ENCODE data around the gene AKAP6. TPM values are rescaled to one million over a fixed set of nuclear protein-coding genes. Genes with fewer than 3 reads are reported as not detected.

The AKAP6 gene
- total and polyA plus RNA-seq, 12 donors: 0.71 to 24.7 (median 8.1) TPM

DNA sequence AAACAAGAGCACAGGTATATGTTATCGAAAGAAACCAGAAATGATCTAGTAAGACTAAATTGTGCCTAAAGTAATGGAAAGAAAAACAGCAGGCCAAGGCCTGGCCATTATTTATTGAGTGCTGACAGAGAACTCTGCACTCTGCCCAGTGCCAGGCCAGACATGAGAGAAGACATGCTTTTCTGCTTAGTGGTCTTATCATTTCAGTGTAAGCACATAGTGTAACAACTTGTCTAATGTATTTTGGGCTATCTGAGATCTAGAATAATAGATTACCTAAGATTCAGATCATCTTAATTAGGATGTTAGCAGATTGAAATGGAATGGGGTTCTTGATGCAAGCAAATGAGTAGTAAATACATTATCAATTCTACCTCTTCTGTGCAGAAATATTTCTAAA is 278.3 kb downstream of the AKAP6 start:
- intact Hi-C loops (cut with DNase I): no loop called here
- H3K9me3 ChIP-seq (replicated peaks in 1 of 3): no peaks in the 10 kb centered on the region
- no peak for DNase-seq
- peaks cover 0 to 16% of the 10 kb centered on the region in 2 donors for H3K4me1 ChIP-seq (replicated peaks in 1 of 2)
- TF ChIP-seq, protein P1, sequence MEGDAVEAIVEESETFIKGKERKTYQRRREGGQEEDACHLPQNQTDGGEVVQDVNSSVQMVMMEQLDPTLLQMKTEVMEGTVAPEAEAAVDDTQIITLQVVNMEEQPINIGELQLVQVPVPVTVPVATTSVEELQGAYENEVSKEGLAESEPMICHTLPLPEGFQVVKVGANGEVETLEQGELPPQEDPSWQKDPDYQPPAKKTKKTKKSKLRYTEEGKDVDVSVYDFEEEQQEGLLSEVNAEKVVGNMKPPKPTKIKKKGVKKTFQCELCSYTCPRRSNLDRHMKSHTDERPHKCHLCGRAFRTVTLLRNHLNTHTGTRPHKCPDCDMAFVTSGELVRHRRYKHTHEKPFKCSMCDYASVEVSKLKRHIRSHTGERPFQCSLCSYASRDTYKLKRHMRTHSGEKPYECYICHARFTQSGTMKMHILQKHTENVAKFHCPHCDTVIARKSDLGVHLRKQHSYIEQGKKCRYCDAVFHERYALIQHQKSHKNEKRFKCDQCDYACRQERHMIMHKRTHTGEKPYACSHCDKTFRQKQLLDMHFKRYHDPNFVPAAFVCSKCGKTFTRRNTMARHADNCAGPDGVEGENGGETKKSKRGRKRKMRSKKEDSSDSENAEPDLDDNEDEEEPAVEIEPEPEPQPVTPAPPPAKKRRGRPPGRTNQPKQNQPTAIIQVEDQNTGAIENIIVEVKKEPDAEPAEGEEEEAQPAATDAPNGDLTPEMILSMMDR (IDR thresholded peaks at IDR 0.05): no peak
- no peak for TF ChIP-seq POLR2A (IDR thresholded peaks at IDR 0.05)
- H3K36me3 ChIP-seq (replicated peaks in 1 of 2): no peaks in the 10 kb centered on the region
- H3K27ac ChIP-seq: no peak overlapping the region
- no peaks in the 10 kb centered on the region for H3K27me3 ChIP-seq
- no peak overlapping the region for H3K4me3 ChIP-seq
- WGBS, 4 donors: 67 to 88% (median 82%) methylated on average over 1 of the region's 1 CpG

DNA sequence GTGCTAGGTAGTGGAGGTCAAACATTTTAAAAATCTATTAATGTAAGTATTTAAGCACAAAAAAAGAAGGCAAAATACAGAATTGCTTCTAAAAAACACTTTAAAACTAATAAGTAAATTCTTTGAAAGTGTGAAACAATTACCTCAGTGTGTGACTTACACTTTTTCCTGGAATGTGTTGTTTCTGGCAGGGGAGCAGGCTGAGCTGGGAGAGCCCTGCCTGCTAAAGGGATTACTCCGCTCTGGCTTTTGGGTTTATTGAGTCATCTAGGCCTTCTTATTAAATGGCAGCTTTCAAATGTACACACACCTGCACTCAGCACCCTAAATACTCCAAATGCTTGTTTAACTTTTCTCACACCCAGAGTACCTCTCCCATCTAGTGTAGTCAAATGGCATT is 279.8 kb downstream of the AKAP6 start:
- H3K27me3 ChIP-seq: no peaks in the 10 kb centered on the region
- 82 to 98% (median 88%) methylated on average over 1 of the region's 1 CpG for WGBS, 4 donors
- no peak for DNase-seq
- no peaks in the 10 kb centered on the region for H3K36me3 ChIP-seq (replicated peaks in 1 of 2)
- H3K4me3 ChIP-seq: no peak overlapping the region
- no peaks in the 10 kb centered on the region for H3K9me3 ChIP-seq (replicated peaks in 1 of 3)
- no peak overlapping the region for H3K27ac ChIP-seq
- TF ChIP-seq POLR2A (IDR thresholded peaks at IDR 0.05): no peak
- H3K4me1 ChIP-seq (replicated peaks in 1 of 2): peaks cover 0 to 16% of the 10 kb centered on the region in 2 donors
- intact Hi-C loops (cut with DNase I): no loop called here

GRCh38 chr14:32609388-32609787 is 280.3 kb downstream of the AKAP6 start:
- peaks cover 0 to 16% of the 10 kb centered on the region in 2 donors for H3K4me1 ChIP-seq (replicated peaks in 1 of 2)
- intact Hi-C loops (cut with DNase I): no loop called here
- H3K27ac ChIP-seq: no peak overlapping the region
- no peak for DNase-seq
- H3K4me3 ChIP-seq: no peak overlapping the region
- TF ChIP-seq, protein P1 (IDR thresholded peaks at IDR 0.05): no peak
- no peak for TF ChIP-seq POLR2A (IDR thresholded peaks at IDR 0.05)
- 92 to 97% (median 94%) methylated on average over 3 of the region's 3 CpGs for WGBS, 4 donors
- H3K9me3 ChIP-seq (replicated peaks in 1 of 3): no peaks in the 10 kb centered on the region
- no peaks in the 10 kb centered on the region for H3K27me3 ChIP-seq
- no peaks in the 10 kb centered on the region for H3K36me3 ChIP-seq (replicated peaks in 1 of 2)

DNA sequence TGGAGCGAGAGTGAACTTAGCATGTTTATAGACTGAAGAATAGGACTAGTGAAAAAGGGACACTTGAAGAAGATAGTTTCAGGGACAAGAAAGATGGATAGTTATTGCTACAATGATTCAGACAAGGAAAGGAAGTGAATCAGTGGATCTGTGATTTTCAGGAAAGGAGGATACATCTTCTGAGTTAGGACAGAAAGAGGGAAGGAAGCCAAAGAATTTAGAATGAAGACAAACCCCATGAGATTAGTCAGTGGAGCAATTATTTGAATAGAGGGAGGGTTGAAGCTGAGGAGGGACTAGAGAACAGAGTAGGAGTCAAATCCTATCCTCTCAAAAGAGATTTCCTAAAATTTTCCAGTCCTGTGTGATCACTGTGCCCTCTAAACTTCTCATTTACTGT is 282.7 kb downstream of the AKAP6 start:
- DNase-seq: no peak
- Histone ChIP-seq H3K36me3 (replicated peaks in 1 of 2) (no peaks in the 10 kb centered on the region), H3K27me3 (no peaks in the 10 kb centered on the region), H3K4me1 (replicated peaks in 1 of 2) (peaks cover 0 to 16% of the 10 kb centered on the region in 2 donors), H3K27ac (peak overlapping the region in 1 of 5 donors; percentile 18), H3K4me3 (no peak overlapping the region), H3K9me3 (replicated peaks in 1 of 3) (no peaks in the 10 kb centered on the region)
- TF ChIP-seq, protein P1 (IDR thresholded peaks at IDR 0.05): no peak
- TF ChIP-seq POLR2A (IDR thresholded peaks at IDR 0.05): no peak
- intact Hi-C loops (cut with DNase I): no loop called here
- WGBS, 4 donors: 70 to 87% (median 77%) methylated on average over 1 of the region's 1 CpG

DNA sequence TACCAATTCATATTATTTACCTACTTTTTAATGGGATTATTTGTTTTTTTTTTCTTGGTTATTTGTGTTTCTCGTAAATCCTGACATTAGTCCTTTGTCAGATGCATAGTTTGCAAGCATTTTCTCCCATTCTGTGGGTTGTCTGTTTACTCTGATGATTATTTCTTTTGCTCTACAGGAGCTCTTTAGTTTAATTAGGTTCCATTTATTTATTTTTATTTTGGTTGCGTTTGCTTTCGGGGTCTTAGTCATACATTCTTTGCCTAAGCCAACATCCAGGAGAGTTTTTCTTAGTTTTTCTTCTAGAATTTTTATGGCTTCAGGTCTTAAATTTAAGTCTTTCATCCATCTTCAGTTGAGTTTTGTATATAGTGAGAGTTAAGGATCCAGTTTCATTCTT is 289.9 kb downstream of the AKAP6 start:
- intact Hi-C loops (cut with DNase I): no loop called here
- TF ChIP-seq, protein P1 (IDR thresholded peaks at IDR 0.05): no peak
- no peak for TF ChIP-seq POLR2A (IDR thresholded peaks at IDR 0.05)
- Histone ChIP-seq H3K27ac (no peak overlapping the region), H3K4me3 (no peak overlapping the region), H3K27me3 (no peaks in the 10 kb centered on the region), H3K9me3 (replicated peaks in 1 of 3) (no peaks in the 10 kb centered on the region), H3K36me3 (replicated peaks in 1 of 2) (no peaks in the 10 kb centered on the region), H3K4me1 (replicated peaks in 1 of 2) (no peaks in the 10 kb centered on the region)
- no peak for DNase-seq
- WGBS, 4 donors: 90 to 95% (median 92%) methylated on average over 3 of the region's 3 CpGs

All from adrenal gland (tissue), 12 donors.